Activated CD8-positive, alpha-beta T cell treated with anti-CD3 and anti-CD28 coated beads for 36 hours (primary cell): ENCODE results near the gene APOO. TPM values are rescaled to one million over a fixed set of nuclear protein-coding genes. Genes with fewer than 3 reads are reported as not detected.
A peak's percentile ranks its signal among the peaks of the same experiment; 100 is the strongest.

Experiments
- ATAC-seq: fragments of 200-7000 bp; cut with Tn5 transposase; one replicate; pipeline ENCODE4 v1.10.0; 2021; ENCODE audit warnings: mild to moderate bottlenecking, moderate library complexity
- CTCF ChIA-PET: fragments of 350-600 bp; sonication (Branson Sonifier 250); formaldehyde crosslinking; loops from one replicate; lab custom pipeline; 2021; ENCODE audit warnings: antibody characterized with exemption; lab: Charles Lee
- POLR2A ChIA-PET: fragments of 350-600 bp; sonication (Branson Sonifier 250); formaldehyde crosslinking; loops from one replicate; lab custom pipeline; 2021; ENCODE audit warnings: antibody characterized with exemption; lab: Charles Lee
- DNase-seq: peaks from one replicate; pipeline ENCODE4 v3.0.0-alpha.2; 2020
- H3K27ac Mint-ChIP-seq: one replicate; pipeline ENCODE4 v1.8.0; 2021; ENCODE audit warnings: mild to moderate bottlenecking, mixed read lengths
- H3K27me3 Mint-ChIP-seq: one replicate; pipeline ENCODE4 v1.8.0; 2021; ENCODE audit warnings: mixed read lengths
- H3K36me3 Mint-ChIP-seq: one replicate; pipeline ENCODE4 v1.8.0; 2021; ENCODE audit warnings: low read depth, mixed read lengths
- H3K4me1 Mint-ChIP-seq: one replicate; pipeline ENCODE4 v1.8.0; 2021; ENCODE audit warnings: low read depth, mixed read lengths
- H3K4me3 Mint-ChIP-seq: one replicate; pipeline ENCODE4 v1.8.0; 2021; ENCODE audit warnings: mild to moderate bottlenecking, moderate library complexity, mixed read lengths
- H3K9me3 Mint-ChIP-seq: one replicate; pipeline ENCODE4 v1.8.0; 2021; ENCODE audit warnings: mixed read lengths
- CTCF ChIP-seq: fragments of 200-600 bp; IDR thresholded peaks from one replicate; pipeline ENCODE4 v1.8.0; 2022; ENCODE audit warnings: antibody characterized with exemption, mild to moderate bottlenecking
- intact Hi-C: fragments of 100-400 bp; cut with micrococcal nuclease; formaldehyde crosslinking; loops from one replicate; pipeline ENCODE4 v1.10.0; 2022
- total RNA-seq, 2 experiments: library from RNA; stranded (reverse); gene quantifications; one replicate each; pipeline ENCODE4 v1.2.3, GENCODE V29; 2021

The APOO gene
- total RNA-seq, 2 experiments from 2014 or later = 34.1 to 35.7 TPM

- no peak for ATAC-seq
- Mint-ChIP-seq H3K27ac (peak overlapping the region; percentile 91), H3K4me1 (peaks cover 19% of the 10 kb centered on the region), H3K9me3 (no peaks in the 10 kb centered on the region), H3K36me3 (no peaks in the 10 kb centered on the region), H3K27me3 (no peaks in the 10 kb centered on the region), H3K4me3 (peak overlapping the region; percentile 78)
- peak; percentile 42 for DNase-seq
- ChIA-PET CTCF (interaction anchor here (0.7 to 5.3 kb wide), 9 partner anchors 25 to 334 kb away, joined by 3 to 42 read pairs (median 4); partner anchors contain the start of genes EIF2S3 and SAT1), POLR2A (interaction anchor here (0.9 to 2.1 kb wide), 8 partner anchors 77 to 226 kb away, joined by 3 to 6 read pairs (median 3); partner anchors contain the start of genes ACOT9 and SAT1)
- TF ChIP-seq CTCF = peak; percentile 47
- intact Hi-C loops = loop anchor here (1.0 to 10.0 kb wide), 3 partner anchors 45 to 146 kb away; partner anchors contain the start of genes EIF2S3 and KLHL15
Measured at GRCh38 chrX:23908219-23909004, 674 bp upstream of the APOO start.

GRCh38 chrX:23907111-23907497, 634 bp downstream of the APOO start:
- Mint-ChIP-seq H3K27ac (peak overlapping the region; percentile 89), H3K4me3 (peak overlapping the region; percentile 78), H3K4me1 (peaks cover 19% of the 10 kb centered on the region), H3K27me3 (no peaks in the 10 kb centered on the region), H3K9me3 (no peaks in the 10 kb centered on the region), H3K36me3 (no peaks in the 10 kb centered on the region)
- ATAC-seq (no peak), DNase-seq (no peak)
- intact Hi-C loops = loop anchor here (10.0 kb wide), 2 partner anchors 118 to 148 kb away; partner anchors contain the start of genes EIF2S3 and KLHL15
- ChIA-PET CTCF (interaction anchor here (0.8 to 5.3 kb wide), 7 partner anchors 123 to 352 kb away, joined by 3 to 42 read pairs (median 4); partner anchors contain the start of genes EIF2S3 and SAT1), POLR2A (interaction anchor here (0.9 to 2.1 kb wide), 3 partner anchors 124 to 147 kb away, joined by 3 to 6 read pairs (median 4); no protein-coding TSS in a partner anchor)
- TF ChIP-seq CTCF = no peak

GRCh38 chrX:23904096-23904495, 3.6 kb downstream of the APOO start:
- TF ChIP-seq CTCF = no peak
- ChIA-PET CTCF (interaction anchor here (1.0 to 4.6 kb wide), 2 partner anchors 151 to 214 kb away, joined by 3 to 79 read pairs; partner anchors contain the start of gene EIF2S3), POLR2A (no interaction called here)
- Mint-ChIP-seq H3K27ac (no peak overlapping the region), H3K4me3 (no peak overlapping the region), H3K4me1 (peaks cover 18% of the 10 kb centered on the region), H3K9me3 (no peaks in the 10 kb centered on the region), H3K36me3 (no peaks in the 10 kb centered on the region), H3K27me3 (no peaks in the 10 kb centered on the region)
- intact Hi-C loops = loop anchor here (10.0 kb wide), 2 partner anchors 121 to 151 kb away; partner anchors contain the start of genes EIF2S3 and KLHL15
- DNase-seq = no peak
- ATAC-seq = no peak

GRCh38 chrX:23902419-23902818, 5.3 kb downstream of the APOO start:
- ATAC-seq (peak; percentile 34), DNase-seq (no peak)
- peak; percentile 58 for TF ChIP-seq CTCF
- H3K27ac Mint-ChIP-seq = no peak overlapping the region
- H3K27me3 Mint-ChIP-seq = no peaks in the 10 kb centered on the region
- H3K4me3 Mint-ChIP-seq = no peak overlapping the region
- intact Hi-C loops = loop anchor here (2.0 to 10.0 kb wide), 4 partner anchors 120 to 208 kb away; partner anchors contain the start of genes EIF2S3, KLHL15 and SAT1
- ChIA-PET CTCF (interaction anchor here (0.7 to 4.6 kb wide), 40 partner anchors 9 to 235 kb away, joined by 3 to 79 read pairs (median 6); partner anchors contain the start of genes ACOT9, EIF2S3, KLHL15 and PRDX4), POLR2A (interaction anchor here (1.3 to 2.2 kb wide), 4 partner anchors 119 to 202 kb away, joined by 3 to 8 read pairs (median 4); partner anchors contain the start of genes ACOT9 and SAT1)
- no peaks in the 10 kb centered on the region for H3K9me3 Mint-ChIP-seq
- no peaks in the 10 kb centered on the region for H3K36me3 Mint-ChIP-seq
- H3K4me1 Mint-ChIP-seq = peaks cover 9% of the 10 kb centered on the region
